ENCODE measurements around the gene ST6GALNAC6.

ST6GALNAC6 gene

DNA sequence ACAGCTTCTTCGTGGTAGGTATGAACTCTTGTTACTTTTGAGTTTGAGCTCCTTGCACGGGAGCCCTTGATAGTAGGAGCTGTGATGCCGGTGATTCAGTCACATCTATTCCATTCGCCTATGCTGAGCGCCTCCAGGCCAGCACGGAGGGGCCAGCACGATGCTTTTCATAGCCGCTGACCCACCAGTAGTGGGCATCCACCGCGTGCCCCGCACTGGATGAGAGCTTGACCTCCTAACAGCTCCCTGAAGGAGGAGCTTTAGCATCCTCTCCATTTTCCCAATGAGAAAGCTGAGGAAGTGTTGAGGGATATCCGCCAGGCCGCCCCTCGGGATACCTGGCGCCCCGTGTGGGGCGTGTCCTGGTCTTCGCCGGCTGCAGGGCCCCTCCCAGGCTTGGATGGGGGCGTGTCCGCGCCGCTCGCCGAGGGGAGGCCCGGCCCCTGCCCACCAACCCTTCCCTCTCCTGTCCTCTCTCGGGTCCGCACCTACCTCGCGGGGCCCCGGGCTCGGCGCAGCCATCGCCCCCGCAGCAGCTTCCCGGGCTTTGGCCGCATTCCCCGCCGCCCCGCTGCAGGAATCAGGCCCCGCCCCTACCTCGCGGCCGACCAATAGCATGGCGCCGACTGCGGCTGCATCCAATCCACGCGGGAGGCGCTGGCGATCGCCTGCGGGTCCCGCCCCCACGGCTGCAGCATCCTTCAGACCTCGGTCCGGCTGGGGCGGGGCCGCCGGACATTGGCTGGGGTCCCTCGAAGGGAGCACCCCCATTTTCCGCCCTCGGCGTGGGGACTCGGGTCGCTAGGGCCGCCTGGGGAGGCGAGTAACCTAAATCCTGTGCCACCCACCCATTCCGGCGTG lies 31.1 kb upstream of the ST6GALNAC6 start, which contains the start of gene PIP5KL1:
Gene PIP5KL1, minus strand, starts transcription at position 547 of the 861 bp plus-strand sequence. Its CDS starts 25 bp downstream, at position 522.
- H3K27me3 Mint-ChIP-seq (ENCODE audit: low read depth), result peaks cover 46% of the 10 kb centered on the region
- peaks cover 11% of the 10 kb centered on the region for H3K36me3 Mint-ChIP-seq (ENCODE audit: low read depth)
- TF ChIP-seq, protein P1, sequence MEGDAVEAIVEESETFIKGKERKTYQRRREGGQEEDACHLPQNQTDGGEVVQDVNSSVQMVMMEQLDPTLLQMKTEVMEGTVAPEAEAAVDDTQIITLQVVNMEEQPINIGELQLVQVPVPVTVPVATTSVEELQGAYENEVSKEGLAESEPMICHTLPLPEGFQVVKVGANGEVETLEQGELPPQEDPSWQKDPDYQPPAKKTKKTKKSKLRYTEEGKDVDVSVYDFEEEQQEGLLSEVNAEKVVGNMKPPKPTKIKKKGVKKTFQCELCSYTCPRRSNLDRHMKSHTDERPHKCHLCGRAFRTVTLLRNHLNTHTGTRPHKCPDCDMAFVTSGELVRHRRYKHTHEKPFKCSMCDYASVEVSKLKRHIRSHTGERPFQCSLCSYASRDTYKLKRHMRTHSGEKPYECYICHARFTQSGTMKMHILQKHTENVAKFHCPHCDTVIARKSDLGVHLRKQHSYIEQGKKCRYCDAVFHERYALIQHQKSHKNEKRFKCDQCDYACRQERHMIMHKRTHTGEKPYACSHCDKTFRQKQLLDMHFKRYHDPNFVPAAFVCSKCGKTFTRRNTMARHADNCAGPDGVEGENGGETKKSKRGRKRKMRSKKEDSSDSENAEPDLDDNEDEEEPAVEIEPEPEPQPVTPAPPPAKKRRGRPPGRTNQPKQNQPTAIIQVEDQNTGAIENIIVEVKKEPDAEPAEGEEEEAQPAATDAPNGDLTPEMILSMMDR (IDR thresholded peaks at IDR 0.05; ENCODE audit: unreplicated experiment in 3 of 3), result no peak
- H3K9me3 Mint-ChIP-seq, result no peaks in the 10 kb centered on the region
- H3K4me1 Mint-ChIP-seq, result peaks cover 16% of the 10 kb centered on the region
- peak within 1 kb of the TSS in 2 of 3 experiments; percentile 28 to 52 for H3K27ac Mint-ChIP-seq
- H3K4me3 Mint-ChIP-seq, result peak within 1 kb of the TSS; percentile 69 to 77 (median 77)

DNA sequence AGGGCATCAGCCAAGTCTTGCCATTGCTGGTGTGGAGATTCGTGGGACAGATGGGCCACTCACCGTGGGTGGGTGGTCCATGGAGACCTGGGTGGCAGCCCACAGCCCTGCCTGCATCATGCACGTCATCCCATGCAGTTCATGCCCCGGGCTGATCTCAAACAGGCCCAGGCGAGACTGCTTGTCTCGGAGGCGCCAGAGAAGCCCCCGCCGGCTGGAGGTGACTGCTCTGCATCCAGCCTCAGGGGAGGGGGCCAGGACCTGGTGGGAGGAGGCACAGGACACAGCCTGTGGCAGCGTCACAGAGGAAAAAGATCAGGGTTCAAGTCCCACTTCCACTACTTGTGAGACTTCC lies 30.2 kb upstream of the ST6GALNAC6 start:
- Mint-ChIP-seq H3K27ac (no peak overlapping the region), H3K4me3 (peak overlapping the region; percentile 64 to 72 (median 65)), H3K4me1 (peaks cover 12% of the 10 kb centered on the region), H3K27me3 (ENCODE audit: low read depth) (peaks cover 54% of the 10 kb centered on the region), H3K9me3 (no peaks in the 10 kb centered on the region), H3K36me3 (ENCODE audit: low read depth) (peaks cover 7% of the 10 kb centered on the region)
- TF ChIP-seq, protein P1 (IDR thresholded peaks at IDR 0.05; ENCODE audit: unreplicated experiment in 3 of 3), result no peak

DNA sequence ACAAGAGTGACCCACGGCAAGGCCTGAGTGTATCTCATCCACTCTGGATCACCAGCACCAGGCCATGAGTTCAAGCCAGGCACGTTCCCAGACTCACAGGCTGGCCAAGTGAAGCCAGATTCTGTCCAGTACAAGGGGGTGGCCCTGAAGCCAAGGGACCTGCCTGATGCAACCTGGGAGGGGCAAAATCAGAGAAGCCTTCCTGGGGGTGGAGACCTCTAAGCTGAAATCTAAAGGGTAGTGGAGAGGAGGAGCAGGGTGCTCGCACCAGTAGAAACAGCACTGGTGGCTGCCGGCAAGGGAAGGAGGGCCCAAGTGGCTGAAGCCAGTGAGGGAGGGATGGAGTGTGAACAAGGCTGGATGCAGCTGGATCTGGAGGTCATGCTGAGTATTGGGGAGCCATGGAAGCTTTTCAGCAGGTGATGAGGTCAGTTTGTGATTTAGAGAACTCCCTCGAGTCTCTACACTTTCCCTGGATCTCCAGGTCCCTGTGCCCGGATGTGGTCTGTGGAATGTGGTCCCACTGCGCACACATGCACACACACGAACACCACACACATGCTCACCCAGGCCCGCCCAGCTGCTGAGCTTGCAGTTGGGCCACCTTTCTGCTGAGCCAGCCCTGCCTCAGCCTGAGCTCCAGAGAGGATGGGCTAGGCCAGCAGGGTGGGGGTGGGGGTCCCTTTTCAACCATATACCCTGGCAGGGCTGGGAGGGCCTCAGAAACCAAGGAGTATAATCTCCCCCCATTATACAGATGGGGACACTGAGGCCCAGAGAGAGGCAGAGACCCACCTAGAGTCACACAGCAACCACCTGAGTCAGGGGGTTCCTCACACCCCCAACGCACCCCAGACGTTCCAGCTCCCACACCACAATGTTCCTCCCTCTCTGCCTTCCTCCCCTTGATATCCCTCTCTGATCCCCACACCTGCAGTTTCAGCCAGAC lies 29.5 kb upstream of the ST6GALNAC6 start:
- Mint-ChIP-seq H3K36me3 (ENCODE audit: low read depth) (peaks cover 3% of the 10 kb centered on the region), H3K4me1 (peaks cover 12% of the 10 kb centered on the region), H3K27me3 (ENCODE audit: low read depth) (peaks cover 61% of the 10 kb centered on the region), H3K4me3 (peak overlapping the region; percentile 60 to 66 (median 64)), H3K9me3 (no peaks in the 10 kb centered on the region), H3K27ac (peak overlapping the region in 1 of 3 experiments; percentile 7)
- TF ChIP-seq, protein P1 (IDR thresholded peaks at IDR 0.05; ENCODE audit: unreplicated experiment in 3 of 3), result no peak

DNA sequence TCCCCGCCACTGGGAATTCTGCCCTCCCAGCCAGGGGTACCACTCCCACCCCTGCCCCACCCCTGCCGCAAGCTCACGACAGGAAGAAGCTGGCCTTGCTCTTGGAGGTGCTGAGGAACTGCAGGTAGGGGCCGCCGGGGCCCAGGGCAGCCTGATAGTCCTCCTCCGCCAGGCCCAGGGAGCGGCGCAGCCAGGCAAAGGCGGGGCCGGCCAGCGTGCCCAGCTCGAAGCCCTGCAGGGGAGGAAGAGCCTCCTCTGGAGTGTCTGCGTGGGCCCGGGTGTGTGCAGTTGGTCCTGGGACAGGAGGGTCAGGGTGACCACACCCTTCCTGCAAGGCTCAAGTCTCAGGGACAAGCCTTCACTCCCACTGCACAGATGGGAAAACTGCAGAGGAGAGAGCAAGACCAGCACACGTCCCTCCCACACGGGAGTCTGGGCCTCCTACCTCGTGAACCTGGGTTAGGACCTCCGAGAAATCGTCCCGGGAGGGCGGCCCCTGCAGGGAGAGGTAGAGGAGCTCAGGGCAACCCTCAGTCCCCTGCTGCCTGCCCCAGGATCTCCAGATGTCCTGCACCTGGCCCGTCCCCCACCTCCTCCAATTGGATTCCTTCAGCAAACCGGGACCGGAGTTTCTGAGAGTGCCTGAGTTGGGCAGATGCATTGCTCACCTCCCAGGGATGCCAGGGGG lies 28.7 kb upstream of the ST6GALNAC6 start:
- peaks cover 3% of the 10 kb centered on the region for H3K36me3 Mint-ChIP-seq (ENCODE audit: low read depth)
- no peaks in the 10 kb centered on the region for H3K9me3 Mint-ChIP-seq
- H3K4me1 Mint-ChIP-seq, result peaks cover 12% of the 10 kb centered on the region
- TF ChIP-seq, protein P1 (IDR thresholded peaks at IDR 0.05; ENCODE audit: unreplicated experiment in 3 of 3), result no peak
- H3K4me3 Mint-ChIP-seq, result peak overlapping the region; percentile 46 to 66 (median 60)
- peaks cover 69% of the 10 kb centered on the region for H3K27me3 Mint-ChIP-seq (ENCODE audit: low read depth)
- H3K27ac Mint-ChIP-seq, result peak overlapping the region in 1 of 3 experiments; percentile 7

DNA sequence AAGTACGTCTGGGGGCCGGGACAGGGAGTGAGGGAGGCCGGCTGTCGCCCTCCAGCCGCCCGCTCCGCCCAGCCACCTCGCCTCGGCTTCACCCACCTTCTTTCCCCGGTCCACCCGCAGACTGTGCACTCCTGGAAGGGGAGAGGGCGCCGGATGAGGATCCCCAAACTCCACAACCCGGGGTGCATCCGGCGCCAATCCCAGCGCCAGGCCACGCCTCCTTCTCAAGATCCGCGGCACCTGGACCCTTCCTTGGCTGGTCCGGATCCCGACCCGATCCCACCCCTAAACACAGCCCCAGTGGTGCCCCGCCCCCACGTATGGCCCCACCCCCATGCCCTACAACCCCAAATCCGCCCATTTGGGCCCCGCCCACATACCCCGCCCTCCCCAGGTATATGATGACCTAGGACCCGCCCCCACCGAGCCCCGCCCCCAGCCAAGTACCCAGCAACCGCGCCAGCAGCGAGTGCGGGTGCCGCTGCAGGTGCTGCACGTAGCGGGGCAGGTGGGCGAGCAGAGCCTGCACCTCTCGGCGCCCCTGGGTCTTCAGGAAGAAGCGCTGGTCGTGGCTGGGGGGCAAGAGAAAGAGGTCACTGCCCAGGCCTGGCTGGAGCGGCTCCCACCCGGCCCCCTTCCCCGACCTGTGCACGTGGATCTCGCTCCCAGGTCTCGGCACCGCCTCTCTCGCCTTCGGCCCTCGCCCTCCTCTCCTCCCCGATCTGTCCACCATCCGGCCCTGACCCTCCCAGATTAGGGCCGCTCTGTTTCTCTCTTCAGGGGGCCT lies 28.0 kb upstream of the ST6GALNAC6 start:
- no peak overlapping the region for H3K27ac Mint-ChIP-seq
- peaks cover 71% of the 10 kb centered on the region for H3K27me3 Mint-ChIP-seq (ENCODE audit: low read depth)
- no peaks in the 10 kb centered on the region for H3K9me3 Mint-ChIP-seq
- TF ChIP-seq, protein P1 (IDR thresholded peaks at IDR 0.05; ENCODE audit: unreplicated experiment in 3 of 3), result no peak
- H3K36me3 Mint-ChIP-seq (ENCODE audit: low read depth), result no peaks in the 10 kb centered on the region
- peak overlapping the region; percentile 35 to 67 (median 57) for H3K4me3 Mint-ChIP-seq
- peaks cover 12% of the 10 kb centered on the region for H3K4me1 Mint-ChIP-seq
